Measurements from ENCODE around the gene GMPPA.

GMPPA gene

DNA sequence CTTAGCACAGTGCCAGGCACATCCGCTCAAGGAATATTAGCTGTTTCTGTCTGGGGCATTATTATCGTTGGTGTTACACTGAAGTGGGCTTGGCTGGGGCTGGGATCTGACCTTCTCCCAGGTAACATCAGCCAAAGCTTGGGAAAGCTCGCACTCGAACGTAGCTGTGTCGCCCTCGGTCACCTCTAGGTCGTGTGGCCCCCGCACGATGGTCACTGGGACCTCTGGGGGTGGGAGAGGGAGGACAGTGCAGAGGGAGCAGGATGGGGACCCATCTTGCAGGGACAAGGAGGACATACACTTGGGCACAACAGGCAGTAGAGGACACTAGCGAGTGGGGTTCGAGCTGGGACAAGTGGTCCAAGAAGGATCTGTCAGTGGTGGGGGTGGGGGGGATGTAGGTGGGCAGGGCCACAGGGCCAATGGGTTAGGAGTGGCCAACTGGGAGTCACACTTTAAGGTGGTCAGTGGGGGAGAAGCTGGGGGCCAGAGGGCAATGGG, 54.8 kb downstream of the GMPPA start:
- DNase-seq = no peak

DNA sequence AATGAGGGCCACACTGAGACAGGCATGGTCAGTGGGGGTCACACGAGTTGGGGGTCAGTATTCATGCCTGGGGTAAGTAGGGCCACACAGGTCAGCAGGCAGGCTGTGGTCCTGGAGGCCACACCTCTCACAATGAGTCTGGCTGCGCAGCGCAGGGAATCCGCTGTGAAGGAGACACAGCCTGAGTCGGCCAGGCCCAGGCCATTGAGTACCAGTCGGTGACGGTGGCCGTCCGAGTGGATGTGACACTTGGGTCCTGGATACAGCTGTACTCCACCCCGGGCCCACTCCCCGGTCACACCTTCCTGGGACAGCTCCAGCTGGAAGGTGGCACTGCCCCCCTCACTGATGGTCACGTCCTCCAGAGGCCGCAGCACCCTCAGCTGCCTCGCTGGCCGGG, 55.7 kb downstream of the GMPPA start:
- DNase-seq = no peak

DNA sequence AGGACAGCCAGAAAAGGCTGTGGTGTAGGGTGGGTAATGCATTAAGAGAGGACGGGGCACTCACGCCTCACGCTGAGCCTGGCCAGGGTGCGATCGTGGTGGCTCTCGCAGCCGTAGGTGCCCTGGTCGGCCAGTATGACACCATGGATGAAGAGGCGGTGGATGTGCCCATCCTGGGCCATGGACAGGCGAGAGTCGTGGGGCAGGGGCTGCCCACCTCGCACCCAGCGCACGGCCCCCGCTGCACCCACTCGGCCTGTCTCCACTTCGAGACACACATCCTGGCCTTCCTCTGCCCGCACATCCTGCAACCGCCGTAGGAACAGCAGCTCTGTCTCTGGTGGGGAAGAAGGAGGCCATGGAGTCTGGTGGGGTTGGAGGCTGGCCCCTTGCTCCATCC, 57.3 kb downstream of the GMPPA start:
- DNase-seq = no peak

DNA sequence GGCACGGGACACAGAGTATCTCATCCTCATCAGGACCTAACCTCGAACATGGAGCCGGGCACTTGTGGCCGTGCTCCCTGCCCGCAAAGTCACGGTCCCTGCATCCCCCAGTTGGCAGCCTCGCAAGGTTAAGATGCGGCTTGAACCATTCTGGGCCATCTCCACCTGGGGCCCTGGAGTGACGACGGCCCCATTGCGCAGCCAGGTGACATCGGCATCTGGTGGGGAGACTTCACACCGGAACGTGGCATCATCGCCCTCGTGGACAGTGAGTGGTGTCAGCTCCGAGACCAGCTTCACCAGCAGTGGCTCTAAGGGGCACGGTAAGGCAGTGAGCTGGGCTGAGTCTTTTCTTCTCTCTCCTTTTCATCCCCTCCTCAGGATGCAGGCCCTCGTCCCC, 57.7 kb downstream of the GMPPA start:
- no peak for DNase-seq

All from hypothalamus (tissue), 51 donors.